ENCODE results near the gene ACSBG1. TPM values are rescaled to one million over a fixed set of nuclear protein-coding genes. Genes with fewer than 3 reads are reported as not detected.
"Not testable (repeated sequence)": the region's sequence is repeated elsewhere in the genome, so short reads cannot be mapped to it uniquely, and the experiment has no call there.

The ACSBG1 gene
- total RNA-seq, 2 donors from 2014 or later, result 0.58 to 0.59 TPM

GRCh38 chr15:78251136-78251535, 16.8 kb upstream of the ACSBG1 start:
- Histone ChIP-seq H3K27ac (no peak overlapping the region), H3K9ac (ENCODE audit: low read depth in 2 of 2, low read length in 2 of 2) (no peak overlapping the region), H3K9me3 (no peaks in the 10 kb centered on the region), H3K4me3 (no peak overlapping the region), H3K4me1 (no peaks in the 10 kb centered on the region), H3K36me3 (no peaks in the 10 kb centered on the region), H3K27me3 (no peaks in the 10 kb centered on the region)
- intact Hi-C loops (cut with DNase I), result no loop called here
- TF ChIP-seq CTCF (IDR thresholded peaks at IDR 0.05), result no peak
- no peak for DNase-seq

- no peak for DNase-seq
- Histone ChIP-seq H3K27me3 (no peaks in the 10 kb centered on the region), H3K36me3 (no peaks in the 10 kb centered on the region), H3K27ac (no peak overlapping the region), H3K4me3 (no peak overlapping the region), H3K9me3 (no peaks in the 10 kb centered on the region), H3K9ac (ENCODE audit: low read depth in 2 of 2, low read length in 2 of 2) (no peak overlapping the region), H3K4me1 (no peaks in the 10 kb centered on the region)
- intact Hi-C loops (cut with DNase I), result loop anchor here (10.0 kb wide), 1 partner anchor 284 kb away; no protein-coding TSS in a partner anchor
- TF ChIP-seq CTCF (IDR thresholded peaks at IDR 0.05), result no peak
These were observed 14.8 kb upstream of the ACSBG1 start for GRCh38 chr15:78249131-78249530.

GRCh38 chr15:78247911-78248310, 13.5 kb upstream of the ACSBG1 start:
- DNase-seq, result no peak
- H3K4me1 ChIP-seq, result no peaks in the 10 kb centered on the region
- H3K27ac ChIP-seq, result no peak overlapping the region
- no peaks in the 10 kb centered on the region for H3K27me3 ChIP-seq
- no peak overlapping the region for H3K4me3 ChIP-seq
- no peak overlapping the region for H3K9ac ChIP-seq (ENCODE audit: low read depth in 2 of 2, low read length in 2 of 2)
- no peaks in the 10 kb centered on the region for H3K9me3 ChIP-seq
- no peak for TF ChIP-seq CTCF (IDR thresholded peaks at IDR 0.05)
- H3K36me3 ChIP-seq, result no peaks in the 10 kb centered on the region
- intact Hi-C loops (cut with DNase I), result loop anchor here (10.0 kb wide), 1 partner anchor 283 kb away; no protein-coding TSS in a partner anchor

GRCh38 chr15:78245976-78246620, 11.7 kb upstream of the ACSBG1 start:
- intact Hi-C loops (cut with DNase I), result loop anchor here (10.0 kb wide), 1 partner anchor 281 kb away; no protein-coding TSS in a partner anchor
- not testable (repeated sequence) for H3K9ac ChIP-seq (ENCODE audit: low read depth in 2 of 2, low read length in 2 of 2)

GRCh38 chr15:78245392-78245791, 11.0 kb upstream of the ACSBG1 start:
- intact Hi-C loops (cut with DNase I), result loop anchor here (10.0 kb wide), 1 partner anchor 281 kb away; no protein-coding TSS in a partner anchor
- not testable (repeated sequence) for H3K4me3 ChIP-seq, DNase-seq

More at GRCh38 chr15:78245976-78246620, 11.7 kb upstream of the ACSBG1 start:
- not testable (repeated sequence) for H3K9me3 ChIP-seq, H3K4me3 ChIP-seq, H3K27me3 ChIP-seq, H3K27ac ChIP-seq, H3K36me3 ChIP-seq, DNase-seq, H3K4me1 ChIP-seq

GRCh38 chr15:78244893-78245292, 10.5 kb upstream of the ACSBG1 start:
- no peak for DNase-seq
- H3K27me3 ChIP-seq, result no peaks in the 10 kb centered on the region
- H3K27ac ChIP-seq, result no peak overlapping the region
- TF ChIP-seq CTCF (IDR thresholded peaks at IDR 0.05), result no peak
- no peaks in the 10 kb centered on the region for H3K4me1 ChIP-seq
- H3K36me3 ChIP-seq, result no peaks in the 10 kb centered on the region
- H3K9ac ChIP-seq (ENCODE audit: low read depth in 2 of 2, low read length in 2 of 2), result no peak overlapping the region
- H3K4me3 ChIP-seq, result no peak overlapping the region
- no peaks in the 10 kb centered on the region for H3K9me3 ChIP-seq
- intact Hi-C loops (cut with DNase I), result loop anchor here (5.0 to 10.0 kb wide), 3 partner anchors 48 to 280 kb away; no protein-coding TSS in a partner anchor

More at GRCh38 chr15:78245392-78245791, 11.0 kb upstream of the ACSBG1 start:
- H3K4me1 ChIP-seq; H3K36me3 ChIP-seq; H3K27ac ChIP-seq; H3K9ac ChIP-seq (ENCODE audit: low read depth in 2 of 2, low read length in 2 of 2); H3K27me3 ChIP-seq; H3K9me3 ChIP-seq: not testable (repeated sequence)

All from colonic mucosa (tissue), 4 donors.